ACHN (cell line): ENCODE data around the gene RAB31.
A peak's percentile ranks its signal among the peaks of the same experiment; 100 is the strongest.

ENCODE experiments used
- DNase-seq: peaks from one replicate; pipeline ENCODE4 v3.0.0-alpha.2; 2015
- in situ Hi-C: cut with HindIII; loops from 2 replicates; pipeline ENCODE4 v1.10.0; 2017; ENCODE audit warnings: low sequenced_read_pairs, low pct_ligation_motif_present, low pct_unique_long_range_greater_than_20kb

The RAB31 gene

DNA sequence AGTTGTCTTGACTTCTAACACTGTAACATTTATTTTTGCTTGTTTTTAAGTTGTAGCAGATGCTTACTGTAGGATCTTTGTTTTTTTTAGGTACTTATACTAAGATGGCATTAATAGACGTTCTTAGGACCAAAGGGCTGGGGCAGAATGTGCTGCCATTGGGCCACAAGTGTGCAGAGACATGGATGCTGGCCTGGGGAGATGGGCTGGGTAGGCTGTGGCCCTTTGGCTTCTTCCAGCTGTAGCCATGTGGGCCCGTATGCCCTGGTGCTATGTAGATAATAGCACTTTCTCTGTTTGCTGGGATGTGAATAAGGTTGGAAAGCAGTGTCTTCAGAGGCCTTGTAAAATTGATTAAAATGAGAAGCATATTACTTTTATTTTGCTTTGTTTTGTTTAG, 18.8 kb downstream of the RAB31 start:
- in situ Hi-C loops: no loop called here
- no peak for DNase-seq

DNA sequence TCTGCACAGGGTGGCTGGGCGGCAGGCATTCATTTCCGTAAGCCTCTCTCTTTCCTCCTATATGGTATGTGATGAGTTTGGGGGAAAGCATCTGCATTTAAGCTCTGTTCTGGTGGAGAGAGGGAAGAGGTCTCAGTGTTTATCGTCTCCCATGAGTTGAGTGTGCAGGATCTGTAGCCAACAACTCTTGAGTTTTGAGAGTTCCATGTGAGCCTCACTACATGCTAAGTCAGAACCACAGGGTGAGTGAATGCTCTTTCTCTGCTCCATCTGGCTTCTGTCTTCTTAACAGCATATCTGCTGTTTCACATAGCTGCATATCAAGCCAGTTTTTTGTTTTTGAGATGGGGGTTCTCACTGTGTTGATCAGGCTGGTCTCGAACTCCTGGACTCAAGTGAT, 22.7 kb downstream of the RAB31 start:
- in situ Hi-C loops: no loop called here
- DNase-seq: peak; percentile 21

DNA sequence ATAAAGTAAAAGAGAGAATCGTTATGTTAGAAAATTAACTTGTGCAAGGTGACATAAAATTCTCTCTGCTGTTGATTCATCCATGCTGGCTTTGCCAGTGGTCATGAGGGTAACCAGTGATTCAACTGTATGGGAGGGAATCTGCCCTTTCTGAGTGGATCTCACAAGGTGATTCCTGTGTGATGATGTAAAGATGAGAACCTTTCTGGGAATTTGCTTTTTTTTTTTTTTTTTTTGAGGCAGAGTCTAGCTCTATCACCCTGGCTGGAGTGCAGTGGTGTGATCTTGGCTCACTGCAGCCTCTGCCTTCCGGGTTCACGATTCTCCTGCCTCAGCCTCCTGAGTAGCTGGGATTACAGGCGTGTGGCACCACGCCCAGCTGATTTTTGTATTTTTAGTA, 23.3 kb downstream of the RAB31 start:
- DNase-seq: peak; percentile 94
- in situ Hi-C loops: no loop called here

DNA sequence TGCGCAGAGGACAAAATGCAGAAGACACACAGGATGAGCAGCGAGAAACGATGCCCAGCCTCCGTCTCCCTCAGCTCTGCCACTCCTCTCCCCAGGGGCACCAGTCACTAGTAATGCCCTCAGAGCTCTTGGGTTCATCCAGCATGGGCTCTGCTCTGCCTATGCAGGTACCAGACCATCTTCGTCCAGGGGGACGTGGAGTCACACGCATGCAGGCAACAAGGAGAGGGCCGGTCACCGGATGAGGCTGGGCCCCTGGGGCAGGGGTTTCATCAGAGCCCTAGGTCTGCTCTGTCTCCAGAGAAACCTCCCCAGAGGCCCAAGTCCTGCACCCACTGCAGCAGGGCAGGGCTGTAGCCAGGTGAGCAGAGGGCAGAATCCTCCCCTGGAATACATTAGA, 23.9 kb downstream of the RAB31 start:
- in situ Hi-C loops: no loop called here

DNA sequence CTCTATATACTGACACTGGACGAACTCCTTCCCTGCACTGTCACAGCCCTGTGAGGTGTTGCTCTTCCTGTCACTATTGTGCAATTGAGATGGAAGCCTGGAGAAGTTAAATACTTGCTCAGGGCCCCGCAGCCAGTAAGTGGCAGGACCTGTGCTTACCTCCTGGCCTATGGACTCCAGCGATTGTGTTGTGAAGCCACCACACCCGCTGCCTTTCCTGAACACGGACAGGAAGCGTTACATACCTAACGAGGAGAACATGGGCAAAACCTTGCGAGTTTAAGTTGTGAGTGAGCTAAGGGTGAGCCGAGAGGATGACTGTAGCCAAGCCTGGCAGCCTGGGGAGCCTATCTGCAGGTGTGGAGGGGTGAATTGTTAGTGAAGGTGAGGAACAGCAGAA, 26.1 kb downstream of the RAB31 start:
- DNase-seq: no peak
- in situ Hi-C loops: no loop called here

More for the DNA sequence above, 23.9 kb downstream of the RAB31 start:
- DNase-seq: no peak

DNA sequence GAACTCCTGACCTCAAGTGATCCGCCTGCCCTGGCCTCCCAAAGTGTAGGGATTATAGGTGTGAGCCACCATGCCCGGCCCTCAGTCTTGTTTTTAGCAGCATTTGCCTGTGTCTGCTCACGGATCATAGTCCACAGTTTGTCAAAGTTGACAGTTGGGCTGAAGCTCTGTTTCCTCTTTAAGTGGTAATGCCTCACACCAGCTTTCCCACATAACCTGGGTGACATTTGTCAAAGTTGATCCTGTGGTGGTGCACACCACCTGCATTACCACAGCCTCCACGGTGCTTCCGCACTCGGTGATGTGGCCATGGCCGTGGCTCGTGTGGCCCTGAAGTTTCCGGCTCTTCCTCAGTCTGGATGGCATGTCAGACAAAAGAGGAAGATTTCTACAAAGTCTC, 27.1 kb downstream of the RAB31 start:
- in situ Hi-C loops: no loop called here

DNA sequence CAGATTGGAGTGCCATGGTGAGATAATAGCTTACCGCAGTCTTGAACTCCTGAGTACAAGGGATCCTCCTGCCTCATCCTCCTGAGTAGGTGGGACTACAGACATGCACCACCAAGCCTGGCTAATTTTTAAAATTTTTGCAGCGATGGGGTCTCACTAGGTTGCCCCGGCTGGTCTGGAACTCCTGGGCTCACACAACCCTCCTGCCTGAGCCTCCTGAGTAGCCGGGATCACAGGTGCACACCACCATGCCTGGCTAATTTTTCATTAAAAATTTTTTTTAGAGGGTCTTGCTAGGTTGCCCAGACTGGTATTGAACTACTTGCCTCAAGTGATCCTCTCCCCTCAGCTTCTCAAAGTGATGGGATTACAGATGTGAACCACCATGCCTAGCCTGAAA, 27.8 kb downstream of the RAB31 start:
- in situ Hi-C loops: no loop called here
- no peak for DNase-seq

More for the DNA sequence above, 27.1 kb downstream of the RAB31 start:
- DNase-seq: no peak

DNA sequence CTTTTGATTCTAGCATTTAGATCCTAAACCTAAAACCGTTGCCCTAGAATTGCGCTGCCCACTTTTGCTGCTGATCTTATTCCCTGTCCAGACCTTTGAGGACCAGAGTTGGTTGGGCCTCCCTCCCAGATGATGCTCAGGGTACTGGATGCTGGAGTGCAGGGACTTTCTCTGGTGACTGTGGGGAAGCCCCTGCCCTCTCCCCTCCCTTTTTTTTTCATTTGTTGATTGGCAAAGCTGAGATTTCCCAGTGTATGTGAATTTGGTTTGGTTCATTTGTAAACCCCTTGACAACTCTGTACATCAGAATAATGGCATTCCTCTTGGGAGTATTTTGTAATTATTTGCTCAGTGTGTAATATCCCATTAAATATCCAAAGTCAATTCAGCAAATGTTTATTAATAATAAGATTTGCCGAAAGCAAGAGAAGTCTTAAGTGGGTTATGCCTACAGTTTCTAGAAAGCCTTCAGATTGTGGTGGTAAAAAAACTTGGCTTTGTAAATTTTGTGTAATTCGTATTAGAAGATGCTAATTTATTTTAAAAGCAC, 28.3 kb downstream of the RAB31 start:
- in situ Hi-C loops: no loop called here
- no peak for DNase-seq

DNA sequence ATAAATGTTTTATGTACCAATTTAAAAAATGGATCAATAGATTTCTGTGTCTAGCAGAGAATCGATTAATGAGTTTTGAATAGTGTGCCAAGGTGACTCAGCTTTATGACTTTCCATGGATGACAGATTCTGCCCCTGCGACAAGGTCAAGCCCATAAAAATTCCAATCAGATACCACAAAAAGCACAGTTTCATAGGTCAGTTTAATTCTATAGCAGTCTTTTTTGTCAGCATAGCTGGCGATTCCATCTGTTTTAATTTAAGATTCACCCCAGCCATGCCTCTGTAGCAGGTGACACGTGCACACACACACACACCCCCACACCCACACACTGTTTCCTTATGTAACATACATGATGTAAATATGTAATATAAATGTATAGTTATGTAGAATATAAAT, 28.9 kb downstream of the RAB31 start:
- in situ Hi-C loops: no loop called here
- peak; percentile 74 for DNase-seq

DNA sequence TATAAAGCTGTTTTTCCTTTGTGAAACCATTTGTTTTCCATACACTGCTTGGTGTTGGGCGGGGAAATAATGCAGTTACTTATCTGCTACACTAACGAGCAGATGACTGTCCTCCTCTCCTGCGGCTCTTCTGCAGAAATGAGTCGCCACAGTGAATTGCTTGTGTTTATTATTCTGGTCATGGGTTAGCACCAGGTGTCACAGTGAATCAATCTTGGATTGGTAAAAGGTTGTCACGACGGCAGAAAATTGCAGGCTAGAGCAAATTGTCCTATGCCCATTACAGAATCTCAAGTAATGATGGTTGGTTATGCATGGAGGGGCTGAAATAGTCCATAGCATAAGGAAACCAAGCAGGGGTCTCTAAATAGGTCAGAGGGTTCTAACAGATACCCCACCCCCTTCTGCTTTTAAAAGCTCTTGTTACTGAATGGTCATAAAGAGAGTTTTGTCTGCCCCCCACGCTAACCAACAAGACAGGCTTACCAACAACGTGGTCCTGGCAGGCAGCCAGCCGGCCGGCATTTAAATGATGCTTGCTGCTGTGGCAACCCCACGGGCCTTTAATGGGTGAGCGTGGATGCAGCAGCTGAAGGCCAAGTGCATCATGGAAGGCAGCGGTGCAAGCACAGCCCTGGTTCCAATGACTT, 29.5 kb downstream of the RAB31 start:
- DNase-seq: peak; percentile 48

DNA sequence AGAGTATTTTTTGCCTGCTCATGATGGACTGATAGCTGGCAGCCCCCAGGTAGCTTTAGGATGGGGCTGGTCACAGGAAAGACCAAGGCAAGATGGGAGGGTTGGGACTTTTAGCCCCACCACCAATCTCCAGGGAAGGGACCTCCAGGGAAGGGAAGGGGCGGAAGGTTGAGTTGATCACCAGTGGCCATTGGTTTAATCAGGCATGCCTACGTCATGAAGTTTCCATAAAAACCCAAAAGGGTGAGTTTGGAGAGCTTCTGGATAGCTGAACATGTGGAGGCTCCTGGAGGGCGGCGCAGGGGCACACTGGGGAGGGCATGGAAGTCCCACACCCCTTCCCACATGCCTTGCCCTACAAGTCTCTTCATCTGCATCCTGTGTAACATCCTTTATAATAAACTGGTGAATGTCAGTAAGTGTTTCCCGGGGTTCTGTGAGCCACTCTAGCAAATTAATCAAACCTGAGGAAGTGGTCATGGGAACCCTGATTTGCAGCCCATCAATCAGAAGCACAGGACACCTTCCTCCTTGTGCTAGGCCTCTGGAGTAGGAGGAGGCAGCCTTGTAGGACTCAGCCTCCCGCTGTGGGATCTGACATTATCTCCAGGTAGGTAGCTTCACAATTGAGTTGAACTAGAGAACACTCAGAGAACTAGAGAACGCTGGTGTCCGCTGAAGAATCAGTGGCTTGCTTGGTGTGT, 30.3 kb downstream of the RAB31 start:
- DNase-seq: no peak
- in situ Hi-C loops: no loop called here

More for the DNA sequence above, 29.5 kb downstream of the RAB31 start:
- in situ Hi-C loops: no loop called here

DNA sequence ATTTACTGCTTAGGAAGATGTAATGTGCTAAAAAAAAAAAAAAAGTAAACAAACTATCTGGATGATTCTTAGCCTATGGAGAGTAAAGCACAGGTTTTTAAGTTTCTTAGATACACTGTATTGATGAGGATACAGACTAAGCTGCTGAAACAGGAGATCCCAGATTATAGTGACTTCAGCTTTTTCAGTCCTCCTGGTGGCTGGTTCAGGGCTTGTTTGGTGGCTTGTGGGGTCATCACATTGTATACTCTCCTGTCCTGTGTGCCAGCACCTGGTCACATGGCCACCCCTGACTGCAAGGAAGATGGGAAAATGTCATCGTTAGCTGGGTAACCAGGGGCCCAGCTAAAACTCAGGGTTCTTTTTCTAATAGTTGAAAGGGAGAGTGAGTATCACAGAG, 31.4 kb downstream of the RAB31 start:
- no peak for DNase-seq
- in situ Hi-C loops: no loop called here

DNA sequence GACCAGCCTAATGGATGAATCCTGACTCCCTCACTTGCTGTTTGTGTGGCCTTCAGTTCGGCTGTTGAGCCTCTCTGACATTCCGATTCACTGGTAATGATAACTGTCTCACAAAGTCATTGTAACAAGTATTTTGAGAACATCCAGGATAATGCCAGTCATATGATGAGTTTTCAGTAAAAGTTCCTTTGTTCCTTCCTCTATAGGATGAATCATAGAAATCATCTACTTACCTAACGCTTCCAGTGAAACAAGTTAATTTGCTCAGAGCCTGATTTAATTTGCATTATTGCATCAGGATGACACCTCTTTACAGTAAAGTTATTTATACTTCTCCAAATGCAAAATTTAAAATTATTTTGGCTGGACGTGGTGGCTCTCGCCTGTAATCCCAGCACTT, 32.0 kb downstream of the RAB31 start:
- DNase-seq: no peak
- in situ Hi-C loops: no loop called here

DNA sequence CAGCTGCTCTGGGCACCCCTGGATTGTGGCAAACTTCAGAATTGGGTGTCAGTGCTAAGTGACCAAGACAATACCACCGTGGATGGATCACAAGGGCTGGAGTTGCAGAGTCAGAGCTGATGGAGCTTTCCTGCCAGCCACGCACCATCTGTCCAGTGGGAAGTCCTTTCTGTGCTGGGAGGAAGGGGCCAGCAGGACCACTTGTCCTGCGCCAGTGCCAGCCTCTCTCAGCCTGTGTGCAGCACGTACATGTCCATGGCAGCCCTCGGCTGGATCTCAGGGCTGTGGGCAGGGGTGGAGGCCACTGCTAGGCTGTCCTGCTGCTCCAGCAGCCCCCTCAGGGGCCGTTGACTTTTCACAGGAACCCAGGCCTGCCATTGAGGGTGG, 33.3 kb downstream of the RAB31 start:
- in situ Hi-C loops: no loop called here
- DNase-seq: no peak

DNA sequence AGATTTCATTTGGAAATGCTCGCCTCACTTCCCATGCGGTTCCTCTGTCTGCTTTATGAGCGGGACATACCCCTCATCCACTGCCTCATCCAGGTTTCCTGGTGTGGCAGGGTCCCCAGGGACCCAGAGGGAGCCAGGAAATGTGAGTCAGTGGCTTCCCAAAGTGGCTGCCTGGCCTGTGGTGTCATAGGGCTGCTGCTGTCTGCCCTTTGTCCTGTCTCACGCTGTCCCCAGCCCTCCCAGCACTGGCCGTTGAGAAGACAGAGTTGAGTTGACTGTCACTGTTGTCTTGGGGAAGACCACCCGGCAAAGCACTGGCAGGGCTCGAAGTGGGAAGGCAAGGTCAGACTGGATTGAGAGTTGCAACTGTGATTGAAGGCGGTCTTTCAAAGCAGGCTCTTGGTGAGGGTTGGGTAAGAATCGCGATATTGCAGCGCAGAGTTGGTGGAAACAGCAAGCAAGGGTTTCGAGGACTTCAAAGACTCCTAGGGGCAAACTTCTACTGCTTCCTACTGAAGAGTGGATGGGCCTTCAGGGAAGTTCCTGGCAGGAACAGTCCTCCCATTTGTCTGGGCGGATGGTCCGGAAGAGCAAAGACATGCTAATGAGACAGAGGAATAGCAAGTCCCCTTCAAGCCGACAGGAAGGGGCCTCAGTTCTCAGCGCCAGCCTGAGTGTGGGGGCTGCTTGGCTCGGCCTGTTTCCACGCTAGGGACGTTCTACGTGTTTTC, 33.9 kb downstream of the RAB31 start:
- no peak for DNase-seq

DNA sequence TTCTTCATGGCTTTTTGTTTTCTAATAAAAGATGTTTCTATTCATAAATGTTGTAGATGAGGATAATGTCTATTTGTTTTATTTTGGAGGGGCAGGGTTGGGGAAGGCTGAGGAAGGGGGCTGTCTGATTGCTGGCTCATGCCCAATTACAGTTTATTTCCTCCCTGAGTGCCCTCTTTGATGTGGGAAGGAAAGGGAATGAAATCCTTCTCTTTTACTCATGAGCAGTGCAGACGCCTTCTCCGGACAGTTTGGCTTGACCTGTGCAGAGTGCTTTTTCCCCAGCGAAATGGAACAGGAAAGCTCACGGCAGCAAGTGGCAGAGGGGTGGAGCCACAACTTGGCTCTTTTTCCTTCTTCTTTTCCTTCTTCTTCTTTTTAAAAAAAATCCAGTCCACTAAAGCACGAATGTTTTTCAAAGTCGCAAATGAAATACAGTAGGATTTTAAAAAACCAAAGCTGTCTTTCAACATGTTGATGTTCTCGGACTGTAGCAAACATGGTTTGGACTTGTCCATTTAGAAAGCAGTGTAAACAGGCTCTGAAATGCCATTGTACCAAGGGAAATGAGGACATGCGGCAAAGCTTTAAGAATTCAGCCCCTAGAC, 34.5 kb downstream of the RAB31 start:
- in situ Hi-C loops: no loop called here
- peak; percentile 52 for DNase-seq

More for the DNA sequence above, 33.9 kb downstream of the RAB31 start:
- in situ Hi-C loops: no loop called here

DNA sequence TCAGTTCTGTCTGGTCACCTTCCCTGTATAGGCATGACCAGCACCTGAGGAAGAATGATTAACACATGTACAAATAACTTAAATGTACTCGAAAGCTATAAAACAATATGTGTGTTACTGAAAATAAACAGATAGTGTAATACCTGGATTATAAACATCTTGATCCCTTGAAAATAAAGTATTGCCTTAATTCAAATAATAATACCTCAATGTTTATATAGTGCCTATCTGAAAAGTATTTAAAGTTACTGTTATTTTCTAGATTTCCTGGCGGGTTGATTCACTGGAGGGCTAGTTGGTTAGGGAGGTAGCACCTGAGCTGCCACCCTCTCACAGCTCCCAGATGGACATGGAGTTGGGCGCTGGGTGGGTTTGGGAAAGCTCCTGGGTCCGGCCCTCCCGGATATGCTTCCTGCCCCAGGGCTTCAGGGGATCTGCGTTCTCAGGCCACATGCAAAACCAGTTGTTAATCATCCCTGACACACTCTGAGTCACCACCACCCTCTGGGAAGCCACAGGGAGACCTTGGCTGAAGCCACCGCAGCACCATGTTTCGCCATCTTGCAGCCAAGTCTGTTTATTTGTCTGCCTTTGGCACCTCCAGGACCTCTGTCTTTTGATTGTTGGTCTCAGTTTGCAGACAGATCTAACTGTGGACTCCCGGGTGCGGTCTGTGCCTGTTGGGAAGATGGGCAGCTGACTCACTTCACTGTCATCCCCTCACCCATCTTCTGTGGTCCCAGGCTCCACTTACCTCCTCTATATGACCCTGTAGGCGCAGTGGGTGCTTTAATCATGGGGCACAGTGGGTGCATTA, 35.3 kb downstream of the RAB31 start:
- in situ Hi-C loops: no loop called here
- peak; percentile 95 for DNase-seq

DNA sequence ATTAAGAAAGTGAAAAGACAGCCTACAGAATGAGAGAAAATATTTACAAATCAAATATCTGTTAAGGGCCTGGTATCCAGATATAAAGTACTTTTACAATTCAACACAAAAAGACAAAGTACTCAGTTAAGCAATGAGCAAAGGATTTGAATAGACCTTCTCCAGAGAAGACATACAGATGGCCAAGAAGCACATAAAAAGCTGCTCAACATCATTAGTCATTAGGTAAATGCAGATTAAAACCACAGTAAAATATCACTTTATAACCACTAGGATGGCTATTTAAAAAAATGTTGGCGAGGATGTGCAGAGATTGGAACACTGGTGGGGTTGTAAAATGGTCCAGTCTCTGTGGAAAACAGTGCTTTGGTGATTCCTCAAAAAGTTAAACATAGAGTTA, 38.9 kb downstream of the RAB31 start:
- no peak for DNase-seq
- in situ Hi-C loops: no loop called here
